A549 (cell line): ENCODE results near the gene NELFCD.

Source experiments
- BHLHE40 ChIP-seq: IDR thresholded peaks from 2 replicates; pipeline ENCODE4 v1.6.1; 2012; ENCODE audit warnings: low read depth, low read length, inconsistent platforms
- CEBPB ChIP-seq, 2 experiments: fragments of >200 bp in 1 of 2; sonication (Bioruptor Twin) in 1 of 2; formaldehyde crosslinking in 1 of 2; IDR thresholded peaks; 2 replicates each; pipeline ENCODE4 v1.6.1; 2012 to 2016
- EP300 ChIP-seq, 2 experiments: fragments of >200 bp; sonication (Bioruptor Twin); formaldehyde crosslinking; IDR thresholded peaks; 2 replicates in 1 of 2; 3 replicates in 1 of 2; pipeline ENCODE4 v1.6.1; 2016 to 2017
- FOSB ChIP-seq: fragments of 250-450 bp; sonication (Bioruptor Pico); IDR thresholded peaks from 2 replicates; pipeline ENCODE4 v1.5.0; 2020; ENCODE audit warnings: mild to moderate bottlenecking, moderate library complexity
- POLR2A ChIP-seq: IDR thresholded peaks from 2 replicates; pipeline ENCODE4 v1.6.1; 2012; ENCODE audit warnings: mild to moderate bottlenecking, low read length
- TF ChIP-seq, protein P1 (sequence below): fragments of >200 bp; sonication (Bioruptor Twin); formaldehyde crosslinking; IDR thresholded peaks from 3 replicates; pipeline ENCODE4 v1.5.1; 2016
- TF ChIP-seq, protein P2 (sequence below): IDR thresholded peaks from 2 replicates; pipeline ENCODE4 v1.6.1; 2012
- TF ChIP-seq, protein P3 (sequence below): fragments of 200-600 bp; sonication (generic); IDR thresholded peaks from 2 replicates; pipeline ENCODE4 v1.6.1; 2016; ENCODE audit warnings: antibody characterized with exemption, mild to moderate bottlenecking, moderate library complexity

DNA sequence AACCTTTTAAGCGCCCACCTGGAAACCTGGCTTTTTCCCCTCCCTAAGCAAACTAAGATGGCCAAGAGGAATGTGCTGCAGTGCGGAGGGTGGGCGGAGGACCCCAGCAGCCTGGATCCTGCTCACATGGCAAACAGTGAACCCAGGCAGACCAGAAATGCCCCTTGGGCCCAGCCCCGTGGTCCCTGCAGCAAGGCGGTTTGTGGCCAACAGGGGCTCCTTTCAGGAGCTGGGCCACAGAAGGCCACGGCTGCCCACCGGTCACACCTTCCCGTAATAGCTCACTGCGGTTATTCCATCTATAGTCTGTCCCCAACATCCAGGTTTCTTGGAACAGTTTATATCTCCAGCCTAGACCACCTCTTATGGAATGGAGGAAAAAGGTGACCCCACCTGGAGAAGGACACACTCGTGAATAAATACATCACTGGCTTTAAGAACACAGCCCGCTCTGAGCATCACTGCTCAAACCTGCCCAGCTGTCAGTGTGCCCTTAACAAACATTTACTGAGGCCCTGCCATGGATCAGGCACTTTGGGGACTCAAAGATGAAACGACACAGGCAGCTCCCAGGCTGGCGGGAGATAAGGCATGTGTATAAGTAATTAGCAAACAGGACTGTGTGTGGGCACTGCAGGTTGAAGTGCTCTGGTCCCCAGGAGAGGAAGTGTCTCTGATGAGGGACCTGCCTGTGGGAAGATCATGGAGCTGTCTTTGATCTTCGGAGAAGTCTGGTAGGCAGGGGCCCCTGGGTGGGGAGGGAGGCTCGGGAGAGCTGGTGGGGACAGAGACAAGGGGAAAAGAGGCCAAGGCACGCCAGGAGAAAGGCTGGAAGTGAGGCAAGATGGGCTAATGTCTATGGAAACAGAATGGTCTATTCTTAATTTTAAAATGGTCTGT, 35.0 kb downstream of the NELFCD start:
- TF ChIP-seq BHLHE40 (no peak), EP300 (IDR thresholded peaks at IDR 0.05) (no peak), POLR2A (no peak), CEBPB (IDR thresholded peaks at IDR 0.05) (no peak), FOSB (CRISPR knock-in tag) (no peak)
- TF ChIP-seq, protein P1, sequence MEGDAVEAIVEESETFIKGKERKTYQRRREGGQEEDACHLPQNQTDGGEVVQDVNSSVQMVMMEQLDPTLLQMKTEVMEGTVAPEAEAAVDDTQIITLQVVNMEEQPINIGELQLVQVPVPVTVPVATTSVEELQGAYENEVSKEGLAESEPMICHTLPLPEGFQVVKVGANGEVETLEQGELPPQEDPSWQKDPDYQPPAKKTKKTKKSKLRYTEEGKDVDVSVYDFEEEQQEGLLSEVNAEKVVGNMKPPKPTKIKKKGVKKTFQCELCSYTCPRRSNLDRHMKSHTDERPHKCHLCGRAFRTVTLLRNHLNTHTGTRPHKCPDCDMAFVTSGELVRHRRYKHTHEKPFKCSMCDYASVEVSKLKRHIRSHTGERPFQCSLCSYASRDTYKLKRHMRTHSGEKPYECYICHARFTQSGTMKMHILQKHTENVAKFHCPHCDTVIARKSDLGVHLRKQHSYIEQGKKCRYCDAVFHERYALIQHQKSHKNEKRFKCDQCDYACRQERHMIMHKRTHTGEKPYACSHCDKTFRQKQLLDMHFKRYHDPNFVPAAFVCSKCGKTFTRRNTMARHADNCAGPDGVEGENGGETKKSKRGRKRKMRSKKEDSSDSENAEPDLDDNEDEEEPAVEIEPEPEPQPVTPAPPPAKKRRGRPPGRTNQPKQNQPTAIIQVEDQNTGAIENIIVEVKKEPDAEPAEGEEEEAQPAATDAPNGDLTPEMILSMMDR = no peak
- TF ChIP-seq, protein P2, sequence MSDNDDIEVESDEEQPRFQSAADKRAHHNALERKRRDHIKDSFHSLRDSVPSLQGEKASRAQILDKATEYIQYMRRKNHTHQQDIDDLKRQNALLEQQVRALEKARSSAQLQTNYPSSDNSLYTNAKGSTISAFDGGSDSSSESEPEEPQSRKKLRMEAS = no peak
- TF ChIP-seq, protein P3, sequence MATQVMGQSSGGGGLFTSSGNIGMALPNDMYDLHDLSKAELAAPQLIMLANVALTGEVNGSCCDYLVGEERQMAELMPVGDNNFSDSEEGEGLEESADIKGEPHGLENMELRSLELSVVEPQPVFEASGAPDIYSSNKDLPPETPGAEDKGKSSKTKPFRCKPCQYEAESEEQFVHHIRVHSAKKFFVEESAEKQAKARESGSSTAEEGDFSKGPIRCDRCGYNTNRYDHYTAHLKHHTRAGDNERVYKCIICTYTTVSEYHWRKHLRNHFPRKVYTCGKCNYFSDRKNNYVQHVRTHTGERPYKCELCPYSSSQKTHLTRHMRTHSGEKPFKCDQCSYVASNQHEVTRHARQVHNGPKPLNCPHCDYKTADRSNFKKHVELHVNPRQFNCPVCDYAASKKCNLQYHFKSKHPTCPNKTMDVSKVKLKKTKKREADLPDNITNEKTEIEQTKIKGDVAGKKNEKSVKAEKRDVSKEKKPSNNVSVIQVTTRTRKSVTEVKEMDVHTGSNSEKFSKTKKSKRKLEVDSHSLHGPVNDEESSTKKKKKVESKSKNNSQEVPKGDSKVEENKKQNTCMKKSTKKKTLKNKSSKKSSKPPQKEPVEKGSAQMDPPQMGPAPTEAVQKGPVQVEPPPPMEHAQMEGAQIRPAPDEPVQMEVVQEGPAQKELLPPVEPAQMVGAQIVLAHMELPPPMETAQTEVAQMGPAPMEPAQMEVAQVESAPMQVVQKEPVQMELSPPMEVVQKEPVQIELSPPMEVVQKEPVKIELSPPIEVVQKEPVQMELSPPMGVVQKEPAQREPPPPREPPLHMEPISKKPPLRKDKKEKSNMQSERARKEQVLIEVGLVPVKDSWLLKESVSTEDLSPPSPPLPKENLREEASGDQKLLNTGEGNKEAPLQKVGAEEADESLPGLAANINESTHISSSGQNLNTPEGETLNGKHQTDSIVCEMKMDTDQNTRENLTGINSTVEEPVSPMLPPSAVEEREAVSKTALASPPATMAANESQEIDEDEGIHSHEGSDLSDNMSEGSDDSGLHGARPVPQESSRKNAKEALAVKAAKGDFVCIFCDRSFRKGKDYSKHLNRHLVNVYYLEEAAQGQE = no peak
